ACHN (cell line): ENCODE measurements around the gene NUP153.
A peak's percentile ranks its signal among the peaks of the same experiment; 100 is the strongest.
"Not testable (repeated sequence)": the region's sequence is repeated elsewhere in the genome, so short reads cannot be mapped to it uniquely, and the experiment has no call there.

Experiments
- DNase-seq: peaks from one replicate; pipeline ENCODE4 v3.0.0-alpha.2; 2015
- in situ Hi-C: cut with HindIII; loops from 2 replicates; pipeline ENCODE4 v1.10.0; 2017; ENCODE audit warnings: low sequenced_read_pairs, low pct_ligation_motif_present, low pct_unique_long_range_greater_than_20kb

Gene NUP153

DNA sequence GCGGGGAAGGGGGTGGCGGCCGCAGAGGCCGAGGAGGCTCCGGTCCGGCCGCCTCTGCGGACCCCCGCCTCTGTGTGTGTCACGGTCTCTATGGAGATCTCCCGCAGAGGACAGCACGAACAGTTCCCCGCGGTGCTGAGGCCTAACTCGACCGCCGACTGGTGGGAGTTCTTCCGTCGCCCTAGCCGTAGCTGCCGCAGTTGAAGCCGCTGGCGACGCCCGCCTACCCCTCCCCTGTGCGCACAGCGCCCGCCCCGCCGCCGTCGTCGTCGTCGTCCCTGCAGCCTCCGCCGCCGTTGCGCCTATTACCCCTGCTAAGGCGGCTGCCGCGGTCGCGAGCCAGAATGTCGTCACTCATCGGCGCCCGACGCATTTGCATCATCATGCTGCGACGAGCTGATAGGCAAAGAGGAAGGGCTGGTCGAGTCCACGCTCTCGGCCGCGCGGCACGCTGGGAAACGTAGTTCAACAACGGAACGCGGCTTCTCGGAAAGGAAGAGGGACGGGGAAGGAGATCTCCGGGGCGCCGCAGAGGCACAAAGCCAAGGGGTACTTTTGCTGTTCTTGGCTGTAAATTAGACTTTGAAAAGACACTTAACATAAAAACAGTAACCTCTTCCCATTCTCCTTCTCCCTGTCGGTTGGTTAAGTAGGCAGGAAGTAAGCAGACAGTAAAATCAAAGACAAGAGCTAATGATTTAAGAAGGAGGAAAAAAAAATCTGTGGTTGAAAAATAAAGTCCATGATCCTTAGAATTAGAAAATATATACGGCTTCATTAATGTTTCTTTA is at the start of gene NUP153:
Gene NUP153, minus strand, starts transcription at position 346 of the 791 bp plus-strand sequence. CDS start 538 bp downstream, outside the sequence.
- DNase-seq: peak; percentile 96
- in situ Hi-C loops: no loop called here

DNA sequence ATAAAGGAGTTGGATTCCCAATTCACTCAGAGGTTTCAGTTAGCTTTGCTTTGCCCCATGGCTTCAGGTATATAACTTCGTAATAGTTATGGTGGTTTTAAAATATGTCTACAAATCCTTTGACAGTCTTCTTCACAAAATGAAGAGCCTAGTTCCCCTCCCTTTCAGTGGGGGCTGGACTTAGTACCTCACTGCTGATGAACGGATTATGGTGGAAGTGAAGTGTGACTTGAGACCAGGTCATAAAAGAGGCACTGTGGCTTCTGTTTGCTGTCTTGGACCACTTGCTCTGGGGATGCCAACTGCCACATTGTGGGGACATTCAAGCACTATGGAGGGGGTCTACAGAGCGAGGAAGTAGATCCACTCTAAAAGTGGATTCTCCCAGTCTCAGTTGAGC is 47.5 kb upstream of the NUP153 start:
- in situ Hi-C loops: no loop called here
- DNase-seq: no peak

DNA sequence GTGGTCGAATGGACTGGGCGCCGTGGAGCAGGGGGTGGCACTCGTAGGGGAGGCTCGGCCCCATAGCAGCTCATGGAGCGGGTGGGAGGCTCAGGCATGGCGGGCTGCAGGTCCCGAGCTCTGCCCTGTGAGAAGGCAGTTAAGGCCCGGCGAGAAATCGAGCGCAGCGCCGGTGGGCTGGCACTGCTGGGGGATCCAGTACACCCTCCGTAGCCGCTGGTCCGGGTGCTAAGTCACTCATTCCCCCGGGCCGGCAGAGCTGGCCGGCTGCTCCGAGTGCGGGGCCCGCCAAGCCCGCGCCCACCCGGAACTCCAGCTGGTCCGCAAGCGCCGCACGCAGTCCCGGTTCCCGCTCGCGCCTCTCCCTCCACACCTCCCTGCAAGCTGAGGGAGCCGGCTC is 38.6 kb upstream of the NUP153 start:
- in situ Hi-C loops, DNase-seq: not testable (repeated sequence)

DNA sequence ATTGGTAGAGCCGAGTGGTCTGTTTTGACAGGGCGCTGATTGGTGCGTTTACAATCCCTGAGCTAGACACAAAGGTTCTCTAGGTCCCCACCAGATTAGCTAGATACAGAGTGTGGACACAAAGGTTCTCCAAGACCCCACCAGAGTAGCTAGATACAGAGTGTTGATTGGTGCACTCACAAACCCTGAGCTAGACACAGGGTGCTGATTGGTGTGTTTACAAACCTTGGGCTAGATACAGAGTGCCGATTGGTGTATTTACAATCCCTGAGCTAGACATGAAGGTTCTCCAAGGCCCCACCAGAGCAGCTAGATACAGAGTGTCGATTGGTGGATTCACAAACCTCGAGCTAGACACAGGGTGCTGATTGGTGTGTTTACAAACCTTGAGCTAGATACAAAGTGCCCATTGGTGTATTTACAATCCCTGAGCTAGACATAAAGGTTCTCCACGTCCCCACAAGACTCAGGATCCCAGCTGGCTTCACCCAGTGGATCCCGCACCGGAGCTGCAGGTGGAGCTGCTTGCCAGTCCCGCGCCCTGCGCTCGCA is 38.1 kb upstream of the NUP153 start:
- DNase-seq, in situ Hi-C loops: not testable (repeated sequence)

DNA sequence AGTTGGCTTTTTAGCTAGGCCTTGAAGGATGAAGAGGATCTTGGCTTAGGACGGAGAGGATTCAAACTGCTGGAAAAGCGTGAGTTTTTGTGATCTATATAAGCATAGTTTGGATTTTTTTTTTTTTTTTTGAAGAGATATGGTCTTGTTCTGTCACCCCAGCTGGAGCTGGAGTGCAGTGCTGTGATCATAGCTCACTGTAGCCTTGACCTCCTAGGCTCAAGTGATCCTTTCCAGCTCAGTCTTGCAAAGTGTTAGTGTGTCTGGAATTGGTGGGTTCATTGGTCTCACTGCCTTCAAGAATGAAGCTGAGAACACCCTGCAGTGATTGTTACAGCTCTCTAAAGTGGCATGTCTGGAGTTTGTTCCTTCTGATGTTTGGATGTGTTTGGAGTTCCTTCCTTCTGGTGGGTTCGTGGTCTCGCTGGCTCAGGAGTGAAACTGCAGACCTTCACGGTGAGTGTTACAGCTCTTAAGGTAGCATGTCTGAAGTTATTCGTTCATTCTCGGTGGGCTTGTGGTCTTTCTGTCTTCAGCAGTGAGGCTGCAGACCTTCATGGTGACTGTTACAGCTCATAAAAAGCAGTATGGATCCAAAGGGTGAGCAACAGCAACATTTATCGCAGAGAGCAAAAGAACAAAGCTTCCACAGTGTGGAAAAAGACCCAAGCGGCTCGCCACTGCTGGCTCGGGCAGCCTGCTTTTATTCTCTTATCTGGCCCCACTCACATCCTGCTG is 37.5 kb upstream of the NUP153 start:
- in situ Hi-C loops: no loop called here
- DNase-seq: no peak

DNA sequence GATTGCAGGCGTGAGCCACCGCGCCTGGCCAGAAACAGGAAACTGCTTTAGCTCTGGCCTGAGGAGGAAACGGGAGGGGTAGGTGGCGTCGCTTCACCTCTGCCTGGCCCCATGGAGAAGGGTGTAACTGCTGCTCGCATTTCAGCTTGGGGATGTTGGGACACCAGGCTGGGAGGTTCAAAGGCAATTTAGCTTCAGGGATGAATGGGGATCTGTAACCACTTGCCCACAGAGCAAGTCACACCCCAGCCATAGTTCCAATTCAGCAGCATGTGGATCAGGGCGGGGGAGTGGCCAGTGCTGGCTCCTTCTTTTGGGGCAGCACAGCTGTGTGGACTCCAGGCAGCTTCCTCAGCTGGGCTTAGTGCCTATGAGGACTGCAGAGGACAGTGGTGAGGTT is 34.8 kb upstream of the NUP153 start:
- DNase-seq: no peak
- in situ Hi-C loops: no loop called here

DNA sequence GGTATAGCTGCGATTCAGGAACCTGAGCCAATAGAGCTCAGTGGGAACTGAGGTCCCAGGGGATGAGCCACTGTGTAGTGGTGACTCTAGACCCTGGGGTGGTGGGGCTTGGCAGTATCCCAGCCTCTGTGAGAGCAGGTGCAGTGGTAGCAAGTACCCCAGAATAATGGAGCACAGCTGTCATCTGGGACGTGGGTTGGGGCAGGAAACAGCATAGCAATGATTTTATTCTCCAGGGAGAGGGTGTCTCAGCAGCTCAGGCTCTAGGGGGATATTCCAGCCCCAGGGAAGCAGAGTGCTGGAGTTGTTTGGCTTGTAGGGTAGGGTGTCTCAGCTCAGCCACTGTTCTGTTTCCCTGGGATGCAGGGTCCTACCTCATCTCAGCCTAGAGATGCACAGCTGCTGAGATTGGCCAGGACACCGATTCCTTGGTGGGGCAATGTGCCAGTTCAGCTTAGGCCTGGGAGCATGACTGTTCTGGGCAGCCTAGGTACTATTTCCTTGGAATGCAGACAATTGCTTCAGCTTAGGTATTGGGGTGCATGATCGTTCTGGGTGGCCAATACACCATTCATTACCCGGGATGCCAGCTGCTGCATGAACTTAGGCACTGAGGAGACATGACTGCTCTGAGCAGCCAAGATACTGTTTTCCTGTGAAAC is 34.0 kb upstream of the NUP153 start:
- in situ Hi-C loops: no loop called here
- no peak for DNase-seq

DNA sequence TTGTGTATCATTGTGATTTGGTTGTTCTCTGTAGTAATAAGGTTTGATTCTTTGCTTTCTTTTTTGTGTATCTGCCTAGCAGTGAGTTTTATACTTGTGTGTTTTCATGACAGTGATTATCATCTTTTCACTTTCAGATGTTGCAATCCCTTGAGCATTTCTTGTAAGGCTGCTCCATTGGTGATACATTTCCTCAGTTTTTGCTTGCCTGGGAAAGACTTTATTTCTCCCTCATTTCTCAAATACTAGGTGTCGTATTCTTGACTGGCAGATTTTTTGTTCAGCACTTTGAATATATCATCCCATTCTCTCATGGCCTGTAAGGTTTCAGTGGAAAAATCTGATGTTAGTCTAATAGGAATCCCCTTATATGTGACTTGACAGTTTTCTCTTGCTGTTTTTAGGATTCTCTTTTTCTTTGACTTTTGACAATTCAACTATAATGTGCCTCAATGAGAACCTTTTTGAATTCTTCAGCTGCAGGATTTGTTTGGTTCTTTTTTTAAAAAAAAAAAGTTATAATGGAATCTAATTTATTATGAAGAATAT is 31.1 kb upstream of the NUP153 start:
- DNase-seq: no peak
- in situ Hi-C loops: no loop called here

DNA sequence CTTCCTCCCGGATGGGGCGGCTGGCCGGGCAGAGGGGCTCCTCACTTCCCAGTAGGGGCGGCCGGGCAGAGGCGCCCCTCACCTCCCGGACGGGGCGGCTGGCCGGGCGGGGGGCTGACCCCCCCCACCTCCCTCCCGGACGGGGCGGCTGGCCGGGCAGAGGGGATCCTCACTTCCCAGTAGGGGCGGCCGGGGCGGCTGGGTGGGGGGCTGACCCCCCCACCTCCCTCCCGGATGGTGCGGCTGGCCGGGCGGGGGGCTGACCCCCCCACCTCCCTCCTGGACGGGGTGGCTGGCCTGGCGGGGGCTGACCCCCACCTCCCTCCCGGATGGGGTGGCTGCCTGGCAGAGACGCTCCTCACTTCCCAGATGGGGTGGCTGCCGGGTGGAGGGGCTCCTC is 28.6 kb upstream of the NUP153 start:
- in situ Hi-C loops, DNase-seq: not testable (repeated sequence)

DNA sequence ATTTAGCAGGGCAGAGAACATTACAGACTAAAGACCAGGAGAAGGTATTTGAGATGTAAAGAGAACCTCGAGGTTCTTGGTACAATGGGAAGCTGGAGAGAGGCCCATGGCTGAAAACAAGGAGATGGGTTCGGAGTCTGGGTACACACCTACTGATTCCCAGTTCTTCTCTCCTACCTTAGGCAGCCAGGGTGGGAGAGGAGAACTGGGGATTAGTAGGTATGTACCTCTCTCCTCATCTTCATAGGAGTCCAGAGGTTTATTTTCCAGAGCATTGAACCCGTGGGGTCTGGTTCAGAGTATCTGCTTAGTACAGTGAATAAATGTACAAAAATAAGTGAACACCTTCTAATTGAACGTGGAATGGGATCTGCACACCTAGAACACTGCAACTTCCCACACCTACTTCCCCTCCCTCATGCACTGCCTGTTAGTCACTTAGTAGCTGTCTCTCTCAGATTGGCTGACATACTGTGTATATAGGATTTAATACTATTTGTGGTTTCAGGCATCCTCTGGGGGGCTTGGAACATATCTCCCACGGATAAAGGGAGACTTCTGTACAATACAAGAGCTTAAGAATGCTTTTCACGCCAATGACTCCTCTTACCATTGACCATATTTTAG is 23.5 kb upstream of the NUP153 start:
- DNase-seq: no peak
- in situ Hi-C loops: no loop called here

DNA sequence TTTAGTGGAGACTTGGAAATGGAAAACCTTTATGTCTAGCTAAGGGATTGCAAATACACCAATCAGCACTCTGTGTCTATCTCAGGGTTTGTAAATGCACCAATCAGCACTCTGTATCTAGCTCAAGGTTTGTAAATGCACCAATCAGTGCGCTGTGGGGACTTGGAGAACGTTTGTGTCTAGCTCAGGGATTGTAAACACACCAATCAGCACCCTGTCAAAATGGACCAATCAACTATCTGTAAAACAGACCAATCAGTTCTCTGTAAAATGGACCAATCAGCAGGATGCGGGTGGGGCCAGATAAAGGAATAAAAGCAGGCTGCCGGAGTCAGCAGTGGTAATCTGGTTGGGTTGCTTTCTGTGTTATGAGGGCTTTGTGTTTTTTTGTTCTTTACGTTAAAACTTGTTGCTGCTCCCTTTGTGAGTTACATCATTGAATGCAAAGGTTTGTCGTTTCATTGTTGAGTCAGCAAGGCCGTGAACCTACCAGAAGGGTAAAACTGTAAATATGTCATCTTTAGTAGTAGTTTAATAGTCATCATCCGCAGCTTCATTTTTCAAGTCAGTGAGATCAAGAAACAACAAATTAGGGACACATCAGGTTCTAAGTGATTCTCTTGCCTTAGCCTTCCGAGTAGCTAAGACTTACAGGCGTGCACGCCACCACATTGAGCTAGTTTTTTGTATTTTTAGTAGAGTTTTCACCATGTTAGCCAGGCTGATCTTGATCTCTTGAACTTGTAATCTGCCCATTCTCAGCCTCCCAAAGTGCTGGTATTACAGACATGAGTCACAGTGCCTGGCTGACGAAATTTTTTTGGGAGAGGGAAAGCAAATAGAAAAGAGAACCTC is 22.7 kb upstream of the NUP153 start:
- no peak for DNase-seq
- in situ Hi-C loops: no loop called here

DNA sequence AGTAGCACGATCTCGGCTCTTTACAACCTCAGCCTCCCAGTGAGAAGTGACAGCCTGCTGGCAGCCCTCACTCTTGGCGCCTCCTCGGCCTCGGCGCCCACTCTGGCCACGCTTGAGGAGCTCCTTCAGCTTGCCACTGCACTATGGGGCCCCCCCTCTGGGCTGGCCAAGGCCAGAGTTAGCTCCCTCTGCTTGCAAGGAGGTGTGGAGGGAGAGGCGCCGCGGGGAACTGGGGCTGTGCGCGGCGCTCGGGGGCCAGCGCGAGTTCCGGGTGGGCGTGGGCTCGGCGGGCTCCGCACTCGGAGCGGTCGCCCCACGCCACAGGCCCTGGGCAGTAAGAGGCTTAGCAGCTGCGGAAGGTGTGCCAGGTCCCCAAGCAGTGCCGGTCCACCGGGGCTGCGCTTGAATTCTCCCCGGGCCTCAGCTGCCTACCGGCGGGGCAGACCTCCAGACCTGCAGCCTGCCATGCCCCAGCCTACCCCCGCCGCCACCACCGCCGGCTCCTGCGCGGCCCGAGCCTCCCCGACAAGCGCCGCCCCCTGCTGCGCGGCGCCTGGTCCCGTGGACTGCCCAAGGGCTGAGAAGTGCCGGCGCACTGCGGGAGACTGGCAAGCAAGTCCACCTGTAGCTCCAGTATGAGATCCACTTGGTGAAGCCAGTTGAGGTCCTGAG is 22.0 kb upstream of the NUP153 start:
- no peak for DNase-seq
- in situ Hi-C loops: no loop called here

DNA sequence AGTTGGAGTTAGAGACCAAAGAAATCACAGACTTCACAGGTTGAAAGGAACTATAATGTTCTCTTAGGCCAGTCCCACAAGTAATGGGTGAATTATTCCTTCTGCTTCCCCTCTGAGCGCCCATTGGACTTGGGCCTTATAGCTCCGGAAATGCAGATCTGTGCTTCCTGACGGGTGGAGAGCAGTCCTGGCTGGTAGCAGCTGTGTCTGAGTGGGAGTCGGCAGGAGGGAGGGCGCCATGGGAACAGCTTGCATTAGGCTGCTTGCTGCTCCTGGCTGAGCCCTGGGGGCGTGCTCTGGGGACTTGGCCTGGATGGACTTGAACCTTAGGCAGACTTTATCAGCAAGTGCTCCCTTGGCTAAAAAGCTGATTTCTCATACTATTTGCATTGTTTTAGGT is 18.4 kb upstream of the NUP153 start:
- no peak for DNase-seq
- in situ Hi-C loops: no loop called here

DNA sequence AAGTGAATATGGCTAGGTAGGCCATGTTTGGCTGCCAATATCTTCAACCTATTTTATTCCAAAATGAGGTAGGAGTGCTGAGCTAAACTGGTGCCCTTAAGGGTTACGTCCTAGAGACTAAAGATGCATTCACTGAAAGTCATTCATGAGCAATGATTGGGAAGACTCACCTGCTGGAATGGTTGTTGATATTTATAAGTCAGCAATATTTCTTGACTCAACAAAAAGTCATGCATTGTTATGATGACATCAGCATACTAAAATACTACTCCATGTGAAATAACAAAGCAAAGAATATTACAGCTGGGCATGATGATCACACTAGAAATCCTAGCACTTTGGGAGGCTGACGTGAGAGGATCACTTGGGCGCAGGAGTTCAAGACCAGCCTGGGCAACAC is 17.6 kb upstream of the NUP153 start:
- in situ Hi-C loops: no loop called here
- DNase-seq: no peak

DNA sequence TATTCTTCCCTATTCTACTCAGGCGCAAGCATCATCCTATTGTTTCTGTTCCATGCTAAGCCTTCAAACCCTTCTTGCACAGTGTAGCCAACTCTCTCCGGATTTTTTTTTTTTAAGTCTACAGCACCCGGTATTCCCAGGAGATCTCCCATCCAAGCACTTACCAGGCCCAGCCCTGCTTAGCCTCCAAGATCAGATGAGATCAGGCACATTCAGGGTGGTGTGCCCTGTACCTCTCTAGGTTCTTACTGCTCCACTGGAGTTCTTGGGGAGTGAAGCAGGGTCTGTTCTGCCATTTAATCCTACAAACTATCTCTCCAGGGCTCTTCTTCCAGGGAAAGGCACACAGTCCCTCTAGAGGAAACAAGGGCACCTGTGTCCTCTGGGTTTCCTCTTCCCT is 14.9 kb upstream of the NUP153 start:
- no peak for DNase-seq
- in situ Hi-C loops: no loop called here

DNA sequence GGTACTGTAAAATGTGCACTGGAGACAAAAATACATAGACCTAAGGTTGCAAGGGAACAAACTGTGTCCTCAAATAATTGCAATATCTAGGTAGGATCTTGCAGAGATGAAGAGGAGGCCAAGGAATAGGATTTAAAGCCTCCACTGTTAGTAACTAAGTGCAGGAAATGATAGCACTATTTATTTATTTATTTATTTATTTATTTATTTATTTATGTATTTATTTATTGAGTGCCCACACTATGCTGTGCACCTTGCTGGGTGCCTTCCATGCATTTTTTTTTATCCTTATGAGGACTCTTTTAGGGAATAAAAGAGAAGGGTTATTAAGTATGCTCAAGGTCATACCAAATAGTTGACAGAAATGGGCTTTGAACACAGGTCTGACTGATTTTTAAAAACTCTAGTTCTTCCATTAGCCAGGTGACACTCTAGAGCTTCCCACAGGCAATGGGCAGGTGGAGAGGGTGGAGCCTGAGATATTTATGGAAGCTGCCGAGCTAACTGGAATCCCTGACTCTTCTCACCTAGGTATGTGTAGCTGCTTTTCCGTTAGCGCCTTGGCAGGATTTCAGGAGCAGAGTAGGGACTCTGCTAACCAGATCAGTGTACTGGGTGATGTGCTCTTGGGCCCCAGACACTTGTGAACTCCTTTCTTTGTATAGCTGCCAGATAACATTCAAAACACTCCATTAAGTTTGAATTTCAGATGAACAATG is 12.8 kb upstream of the NUP153 start:
- in situ Hi-C loops: no loop called here
- no peak for DNase-seq

DNA sequence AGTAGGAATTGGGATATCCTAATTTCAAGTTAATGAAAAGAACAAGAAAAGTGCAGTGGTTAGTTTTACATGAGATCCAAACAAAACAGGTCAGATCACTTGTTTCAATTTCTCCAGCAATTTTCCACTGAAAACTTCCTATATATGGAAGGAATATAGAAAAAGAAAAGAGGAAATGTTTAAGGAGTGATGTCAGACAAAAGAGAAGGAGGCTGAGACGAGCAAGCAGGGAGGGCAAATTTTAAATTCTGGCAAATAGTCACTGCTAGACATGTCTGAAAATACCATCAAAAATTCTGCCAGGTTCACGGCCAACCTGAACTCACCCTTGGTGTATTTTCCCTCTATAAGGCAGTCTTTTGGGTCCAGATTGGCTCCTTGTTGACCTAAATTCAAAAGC is 9.5 kb upstream of the NUP153 start:
- in situ Hi-C loops: no loop called here
- no peak for DNase-seq
